Nephron progenitor cell (in vitro differentiated cells): ENCODE measurements around the gene CD81.
A peak's percentile ranks its signal among the peaks of the same experiment; 100 is the strongest.

Experiments used
- DNase-seq: peaks from one replicate; pipeline ENCODE4 v3.0.0; 2021
- H3K27ac Mint-ChIP-seq: 2 replicates; pipeline ENCODE4 v1.8.0; 2021; ENCODE audit warnings: mild to moderate bottlenecking, moderate library complexity, mixed read lengths
- H3K27me3 Mint-ChIP-seq: 2 replicates; pipeline ENCODE4 v1.8.0; 2021; ENCODE audit warnings: mild to moderate bottlenecking, low read depth, mixed read lengths; ENCODE audit not compliant: poor library complexity
- H3K36me3 Mint-ChIP-seq: 2 replicates; pipeline ENCODE4 v1.8.0; 2021; ENCODE audit warnings: low read depth, mixed read lengths
- H3K4me1 Mint-ChIP-seq: 2 replicates; pipeline ENCODE4 v1.8.0; 2021; ENCODE audit warnings: mixed read lengths
- H3K4me3 Mint-ChIP-seq: 2 replicates; pipeline ENCODE4 v1.8.0; 2021; ENCODE audit warnings: mild to moderate bottlenecking, moderate library complexity, mixed read lengths
- H3K9me3 Mint-ChIP-seq: 2 replicates; pipeline ENCODE4 v1.8.0; 2021; ENCODE audit warnings: mild to moderate bottlenecking, moderate library complexity, mixed read lengths
- TF ChIP-seq, protein P1 (sequence below): fragments of 200-600 bp; sonication (generic); IDR thresholded peaks from 2 replicates; pipeline ENCODE4 v1.5.0; 2021; ENCODE audit warnings: antibody characterized with exemption

The CD81 gene

DNA sequence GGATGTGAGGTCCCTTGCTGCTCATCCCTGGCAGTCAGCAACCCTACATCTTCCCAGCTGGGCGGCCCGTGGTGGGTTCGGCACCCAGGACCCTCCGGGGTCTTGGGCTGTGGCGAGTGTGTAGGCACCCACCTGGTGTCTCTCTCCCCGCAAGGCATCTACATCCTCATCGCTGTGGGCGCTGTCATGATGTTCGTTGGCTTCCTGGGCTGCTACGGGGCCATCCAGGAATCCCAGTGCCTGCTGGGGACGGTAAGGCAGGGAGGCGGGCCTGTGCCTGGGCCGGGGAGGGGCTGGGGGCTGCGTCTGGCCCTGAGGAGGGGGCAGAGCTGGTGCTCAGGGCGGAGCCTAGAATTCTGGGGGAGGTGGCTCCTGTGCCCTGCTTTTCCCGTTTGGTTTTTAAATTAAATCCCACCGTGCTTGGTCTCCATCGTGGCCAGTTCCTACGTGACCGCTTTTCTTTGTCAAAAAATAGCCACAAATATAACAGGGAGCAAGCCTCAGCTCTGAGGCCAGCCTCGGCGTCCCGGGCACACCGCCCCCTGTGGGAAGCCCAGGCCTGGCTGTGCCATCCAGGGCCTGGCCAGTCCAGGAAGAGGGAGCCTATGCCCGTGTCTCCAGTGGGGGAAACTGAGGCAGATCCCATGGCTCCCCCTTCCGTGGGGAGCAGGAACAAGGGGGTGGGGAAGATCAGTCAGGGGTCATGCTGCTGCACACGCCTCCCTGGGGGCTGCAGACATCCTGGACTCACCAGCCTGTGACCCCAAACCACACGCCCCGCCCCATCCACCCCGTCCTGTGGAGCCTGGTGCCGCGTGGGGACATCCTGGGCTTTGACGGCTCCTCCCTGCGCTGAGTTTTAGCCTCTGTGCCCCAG is 17.1 kb downstream of the CD81 start:
- H3K36me3 Mint-ChIP-seq, result peaks cover 11% of the 10 kb centered on the region
- TF ChIP-seq, protein P1, sequence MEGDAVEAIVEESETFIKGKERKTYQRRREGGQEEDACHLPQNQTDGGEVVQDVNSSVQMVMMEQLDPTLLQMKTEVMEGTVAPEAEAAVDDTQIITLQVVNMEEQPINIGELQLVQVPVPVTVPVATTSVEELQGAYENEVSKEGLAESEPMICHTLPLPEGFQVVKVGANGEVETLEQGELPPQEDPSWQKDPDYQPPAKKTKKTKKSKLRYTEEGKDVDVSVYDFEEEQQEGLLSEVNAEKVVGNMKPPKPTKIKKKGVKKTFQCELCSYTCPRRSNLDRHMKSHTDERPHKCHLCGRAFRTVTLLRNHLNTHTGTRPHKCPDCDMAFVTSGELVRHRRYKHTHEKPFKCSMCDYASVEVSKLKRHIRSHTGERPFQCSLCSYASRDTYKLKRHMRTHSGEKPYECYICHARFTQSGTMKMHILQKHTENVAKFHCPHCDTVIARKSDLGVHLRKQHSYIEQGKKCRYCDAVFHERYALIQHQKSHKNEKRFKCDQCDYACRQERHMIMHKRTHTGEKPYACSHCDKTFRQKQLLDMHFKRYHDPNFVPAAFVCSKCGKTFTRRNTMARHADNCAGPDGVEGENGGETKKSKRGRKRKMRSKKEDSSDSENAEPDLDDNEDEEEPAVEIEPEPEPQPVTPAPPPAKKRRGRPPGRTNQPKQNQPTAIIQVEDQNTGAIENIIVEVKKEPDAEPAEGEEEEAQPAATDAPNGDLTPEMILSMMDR, result no peak
- H3K9me3 Mint-ChIP-seq, result no peaks in the 10 kb centered on the region
- DNase-seq, result no peak
- H3K27ac Mint-ChIP-seq, result no peak overlapping the region
- no peaks in the 10 kb centered on the region for H3K27me3 Mint-ChIP-seq
- no peak overlapping the region for H3K4me3 Mint-ChIP-seq
- peaks cover 17% of the 10 kb centered on the region for H3K4me1 Mint-ChIP-seq

GRCh38 chr11:2394818-2395105 is 17.7 kb downstream of the CD81 start:
- no peak overlapping the region for H3K4me3 Mint-ChIP-seq
- no peaks in the 10 kb centered on the region for H3K9me3 Mint-ChIP-seq
- H3K27ac Mint-ChIP-seq, result no peak overlapping the region
- peaks cover 11% of the 10 kb centered on the region for H3K36me3 Mint-ChIP-seq
- TF ChIP-seq, protein P1, result no peak
- no peaks in the 10 kb centered on the region for H3K27me3 Mint-ChIP-seq
- no peak for DNase-seq
- peaks cover 15% of the 10 kb centered on the region for H3K4me1 Mint-ChIP-seq

GRCh38 chr11:2395211-2395730 is 18.2 kb downstream of the CD81 start:
- Mint-ChIP-seq H3K27me3 (no peaks in the 10 kb centered on the region), H3K27ac (no peak overlapping the region), H3K9me3 (no peaks in the 10 kb centered on the region), H3K4me1 (peaks cover 10% of the 10 kb centered on the region), H3K4me3 (no peak overlapping the region), H3K36me3 (peaks cover 11% of the 10 kb centered on the region)
- DNase-seq, result no peak
- TF ChIP-seq, protein P1, result no peak

GRCh38 chr11:2395856-2396255 is 18.7 kb downstream of the CD81 start:
- Mint-ChIP-seq H3K4me3 (no peak overlapping the region), H3K27me3 (no peaks in the 10 kb centered on the region), H3K4me1 (peaks cover 6% of the 10 kb centered on the region), H3K9me3 (no peaks in the 10 kb centered on the region), H3K27ac (no peak overlapping the region), H3K36me3 (peaks cover 11% of the 10 kb centered on the region)
- DNase-seq, result no peak
- TF ChIP-seq, protein P1, result no peak

DNA sequence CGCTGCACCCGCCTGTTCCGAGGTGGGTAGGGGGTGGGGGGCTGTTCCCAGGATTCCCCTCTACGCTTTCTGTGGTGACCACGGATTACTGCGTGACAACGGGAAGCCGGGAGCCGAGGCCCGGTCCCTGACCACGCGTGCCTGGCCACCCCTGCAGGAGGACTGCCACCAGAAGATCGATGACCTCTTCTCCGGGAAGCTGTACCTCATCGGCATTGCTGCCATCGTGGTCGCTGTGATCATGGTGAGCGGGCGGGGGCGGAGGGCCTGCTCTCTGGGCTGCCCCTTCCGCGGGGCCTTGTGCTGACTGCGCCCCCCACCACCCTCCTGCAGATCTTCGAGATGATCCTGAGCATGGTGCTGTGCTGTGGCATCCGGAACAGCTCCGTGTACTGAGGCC is 19.4 kb downstream of the CD81 start:
- Mint-ChIP-seq H3K9me3 (no peaks in the 10 kb centered on the region), H3K36me3 (peaks cover 11% of the 10 kb centered on the region), H3K27me3 (no peaks in the 10 kb centered on the region), H3K27ac (no peak overlapping the region), H3K4me1 (peaks cover 10% of the 10 kb centered on the region), H3K4me3 (no peak overlapping the region)
- no peak for DNase-seq
- TF ChIP-seq, protein P1, result no peak

DNA sequence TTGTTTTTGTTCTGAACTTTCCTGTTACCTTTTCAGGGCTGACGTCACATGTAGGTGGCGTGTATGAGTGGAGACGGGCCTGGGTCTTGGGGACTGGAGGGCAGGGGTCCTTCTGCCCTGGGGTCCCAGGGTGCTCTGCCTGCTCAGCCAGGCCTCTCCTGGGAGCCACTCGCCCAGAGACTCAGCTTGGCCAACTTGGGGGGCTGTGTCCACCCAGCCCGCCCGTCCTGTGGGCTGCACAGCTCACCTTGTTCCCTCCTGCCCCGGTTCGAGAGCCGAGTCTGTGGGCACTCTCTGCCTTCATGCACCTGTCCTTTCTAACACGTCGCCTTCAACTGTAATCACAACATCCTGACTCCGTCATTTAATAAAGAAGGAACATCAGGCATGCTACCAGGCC is 19.9 kb downstream of the CD81 start:
- peaks cover 15% of the 10 kb centered on the region for H3K4me1 Mint-ChIP-seq
- no peak overlapping the region for H3K4me3 Mint-ChIP-seq
- peak overlapping the region; percentile 86 for H3K27ac Mint-ChIP-seq
- no peaks in the 10 kb centered on the region for H3K9me3 Mint-ChIP-seq
- no peaks in the 10 kb centered on the region for H3K27me3 Mint-ChIP-seq
- peaks cover 11% of the 10 kb centered on the region for H3K36me3 Mint-ChIP-seq
- no peak for DNase-seq
- TF ChIP-seq, protein P1, result no peak
